Endothelial cell of umbilical vein (primary cell): ENCODE data around the gene STRA8. TPM values are rescaled to one million over a fixed set of nuclear protein-coding genes. Genes with fewer than 3 reads are reported as not detected.
"Not testable (repeated sequence)": the region's sequence is repeated elsewhere in the genome, so short reads cannot be mapped to it uniquely, and the experiment has no call there.

Experiments used
- BruUV-seq: library from RNA; stranded (reverse); fragments of 400-500 nt; replicated peaks from 2 replicates; lab custom pipeline; 2021; lab: Mats Ljungman, UMichigan
- CTCF ChIA-PET: fragments of 300-600, 350-600 bp; sonication (Branson Sonifier 250); formaldehyde crosslinking; loops from one replicate; lab custom pipeline; 2021; ENCODE audit warnings: antibody characterized with exemption, inconsistent platforms; lab: Charles Lee
- POLR2A ChIA-PET: fragments of 300-600, 350-600 bp; sonication (Branson Sonifier 250); formaldehyde crosslinking; loops from one replicate; lab custom pipeline; 2021; ENCODE audit warnings: antibody characterized with exemption, inconsistent platforms; lab: Charles Lee
- DNase-seq: peaks from one replicate; pipeline ENCODE4 v3.0.0-alpha.2; 2011; ENCODE audit warnings: low read depth, low spot score
- FAIRE-seq: peaks from 2 replicates; lab custom pipeline; 2011; peaks lifted over from hg19 to GRCh38; lab: Jason Lieb, UNC
- H2AFZ ChIP-seq: 2 replicates; pipeline ENCODE4 v1.6.0; 2012; ENCODE audit warnings: low read depth, low read length, control low read depth, inconsistent platforms
- H3K27ac ChIP-seq: 2 replicates; pipeline ENCODE4 v1.5.1; 2011; ENCODE audit warnings: low read depth, mild to moderate bottlenecking, control low read depth, low read length, moderate library complexity; ENCODE audit not compliant: insufficient read depth
- H3K27me3 ChIP-seq, 2 experiments: 2 replicates each; pipeline versions ENCODE4 v1.6.0 to v1.6.1; 2011; ENCODE audit warnings: low read length in 2 of 2, mixed read lengths in 1 of 2; ENCODE audit not compliant: control insufficient read depth in 2 of 2, insufficient read depth in 2 of 2
- H3K36me3 ChIP-seq, 2 experiments: 2 replicates in 1 of 2; 3 replicates in 1 of 2; pipeline ENCODE4 v1.5.1; 2011; ENCODE audit warnings: low read length in 2 of 2, mild to moderate bottlenecking in 1 of 2, moderate library complexity in 1 of 2; ENCODE audit not compliant: control insufficient read depth in 2 of 2, insufficient read depth in 2 of 2; ENCODE audit errors: extremely low read depth in 1 of 2
- H3K4me1 ChIP-seq: 3 replicates; pipeline ENCODE4 v1.5.1; 2011; ENCODE audit warnings: mild to moderate bottlenecking, low read length; ENCODE audit not compliant: control insufficient read depth, insufficient read depth; ENCODE audit errors: extremely low read depth
- H3K4me2 ChIP-seq: 2 replicates; pipeline ENCODE4 v1.6.1; 2011; ENCODE audit warnings: low read length, control low read depth, mixed read lengths; ENCODE audit not compliant: insufficient read depth
- H3K4me3 ChIP-seq, 3 experiments: fragments of 200-600 bp in 1 of 3; sonication (generic), shearing (Covaris generic) in 1 of 3; replicated peaks in 1 of 3; 2 replicates each; pipeline ENCODE4 v1.5.1; 2011 to 2016; ENCODE audit warnings: control low read depth in 3 of 3, low read length in 3 of 3, mild to moderate bottlenecking in 2 of 3, inconsistent platforms in 1 of 3, low read depth in 1 of 3, moderate library complexity in 1 of 3; ENCODE audit not compliant: insufficient read depth in 1 of 3
- H3K79me2 ChIP-seq: 2 replicates; pipeline ENCODE4 v1.6.0; 2012; ENCODE audit warnings: low read length, inconsistent platforms; ENCODE audit not compliant: control insufficient read depth, insufficient read depth
- H3K9ac ChIP-seq: replicated peaks from 2 replicates; pipeline ENCODE3; 2011; ENCODE audit warnings: low read length, control low read depth; ENCODE audit not compliant: insufficient read depth; ENCODE audit errors: extremely low read depth
- H3K9me1 ChIP-seq: replicated peaks from 3 replicates; pipeline ENCODE4 v1.6.0; 2011; ENCODE audit warnings: mild to moderate bottlenecking, low read length; ENCODE audit not compliant: control insufficient read depth, insufficient read depth; ENCODE audit errors: extremely low read depth
- H3K9me3 ChIP-seq: replicated peaks from 2 replicates; pipeline ENCODE4 v1.5.1; 2012; ENCODE audit warnings: low read length, inconsistent platforms; ENCODE audit not compliant: control insufficient read depth, insufficient read depth
- H4K20me1 ChIP-seq: replicated peaks from 2 replicates; pipeline ENCODE3; 2011; ENCODE audit warnings: mild to moderate bottlenecking, low read length; ENCODE audit not compliant: control insufficient read depth, insufficient read depth; ENCODE audit errors: extremely low read depth
- EZH2 ChIP-seq: IDR thresholded peaks from 2 replicates; pipeline ENCODE4 v1.6.1; 2012; ENCODE audit warnings: borderline replicate concordance, low read depth, mild to moderate bottlenecking, moderate library complexity, low read length, inconsistent platforms; ENCODE audit not compliant: severe bottlenecking
- FOS ChIP-seq: IDR thresholded peaks from 2 replicates; pipeline ENCODE4 v1.6.1; 2011; ENCODE audit warnings: mild to moderate bottlenecking, low read length, moderate library complexity, borderline replicate concordance; ENCODE audit not compliant: insufficient read depth
- GATA2 ChIP-seq: IDR thresholded peaks from 2 replicates; pipeline ENCODE4 v1.7.0; 2011; ENCODE audit warnings: low read depth, mild to moderate bottlenecking, moderate library complexity, mixed read lengths, low read length; ENCODE audit not compliant: insufficient read length, insufficient read depth
- JUN ChIP-seq: IDR thresholded peaks from 2 replicates; pipeline ENCODE4 v1.6.1; 2011; ENCODE audit warnings: borderline replicate concordance, low read depth; ENCODE audit not compliant: insufficient read length, insufficient read depth
- MYC ChIP-seq: IDR thresholded peaks from one replicate; pipeline ENCODE4 v1.6.1; 2011; ENCODE audit warnings: mild to moderate bottlenecking, low read depth, low read length
- POLR2A ChIP-seq: IDR thresholded peaks from 2 replicates; pipeline ENCODE4 v1.6.1; 2012; ENCODE audit warnings: low read depth, mild to moderate bottlenecking, control low read depth, low read length
- POLR2AphosphoS5 ChIP-seq: IDR thresholded peaks from 2 replicates; pipeline ENCODE4 v1.6.1; 2012; ENCODE audit warnings: low read depth, mild to moderate bottlenecking, control low read depth, low read length, moderate library complexity; ENCODE audit not compliant: insufficient read depth
- dilution Hi-C: fragments of 300-500 bp; cut with MboI; formaldehyde crosslinking; loops from one replicate; pipeline ENCODE4 v1.15.0; 2019; ENCODE audit warnings: low sequenced_read_pairs; ENCODE audit not compliant: extremely low pct_ligation_motif_present
- intact Hi-C: fragments of 100-400 bp; cut with micrococcal nuclease; formaldehyde crosslinking; loops from one replicate; pipeline ENCODE4 v1.10.0; 2022
- polyA plus RNA-seq, 4 experiments: library from polyadenylated mRNA; depleted of rRNA in 3 of 4; stranded (reverse) in 3 of 4; unstranded in 1 of 4; fragments of >200 nt; gene quantifications; 2 replicates each; pipeline versions ENCODE4 v1.2.1 to v1.2.3, GENCODE V29; 2011 to 2012; ENCODE audit warnings: missing spikeins in 1 of 4
- total RNA-seq: library from RNA; stranded (reverse); gene quantifications from 2 replicates; pipeline ENCODE4 v1.2.3, GENCODE V29; 2021
- TF ChIP-seq, protein P1 (sequence below): IDR thresholded peaks from 2 replicates; pipeline ENCODE4 v1.6.1; 2011; ENCODE audit not compliant: insufficient read depth, insufficient read length
- TF ChIP-seq, protein P2 (sequence below), 2 donors: IDR thresholded peaks; 1 replicate in 1 of 2; 2 replicates in 1 of 2; pipeline ENCODE4 v1.5.1; 2011; ENCODE audit warnings: low read length in 2 of 2, mild to moderate bottlenecking in 2 of 2, moderate library complexity in 2 of 2, control low read depth in 1 of 2, inconsistent platforms in 1 of 2, low read depth in 1 of 2; ENCODE audit not compliant: insufficient read depth in 1 of 2; ENCODE audit errors: extremely low read depth in 1 of 2

The STRA8 gene
- total and polyA plus RNA-seq, 2 donors (not counting 3 experiments of a cell fraction or from before 2014, with no cell fraction given): not detected

DNA sequence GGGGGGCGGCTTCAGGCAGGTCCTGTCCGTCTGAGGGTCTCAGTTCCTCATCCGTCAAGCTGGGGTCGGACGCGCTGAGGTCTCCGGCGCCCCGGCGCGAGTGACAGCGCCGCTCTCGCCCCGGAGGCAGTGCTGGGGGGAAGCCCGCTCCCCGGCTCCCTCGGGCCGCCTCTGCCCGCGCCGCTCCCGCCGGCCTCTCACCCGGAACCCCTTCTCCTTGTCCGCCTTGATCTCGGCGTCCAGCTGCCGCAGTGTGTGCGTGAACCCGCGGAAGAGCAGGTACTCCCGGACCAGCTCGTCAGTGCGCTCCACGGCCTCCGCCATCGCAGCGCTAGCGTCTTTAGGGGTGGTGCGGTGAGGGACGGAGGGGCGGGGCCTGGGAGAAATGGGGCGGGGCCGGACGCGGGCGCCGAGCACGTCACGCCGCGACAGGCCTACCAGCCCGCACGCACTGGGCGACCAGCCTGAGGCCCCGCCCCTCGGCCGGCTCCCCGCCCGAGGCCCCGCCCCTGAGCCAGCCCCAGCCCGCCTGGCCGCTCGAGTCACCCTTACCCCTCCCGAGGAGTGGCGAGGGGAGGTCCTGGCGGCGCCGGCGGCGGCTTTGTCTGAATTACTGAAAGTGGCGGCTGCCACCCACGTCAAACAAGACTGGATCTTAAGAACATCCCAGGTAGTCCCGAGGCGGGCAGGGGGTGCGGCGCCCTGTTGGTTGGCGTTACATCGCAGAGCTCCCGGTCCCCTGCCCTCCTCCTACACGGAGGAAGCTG lies 22.3 kb upstream of the STRA8 start, which contains the start of gene WDR91:
TSS of gene WDR91 (minus strand) at position 348 of the 767 bp plus-strand sequence. CDS start at position 324, 24 bp downstream.
- H3K36me3 ChIP-seq: no peaks in the 10 kb centered on the region
- TF ChIP-seq POLR2A (peak; percentile 77), GATA2 (no peak), EZH2 (no peak), MYC (no peak), POLR2AphosphoS5 (peak; percentile 70), FOS (no peak), JUN (no peak)
- TF ChIP-seq, protein P1, sequence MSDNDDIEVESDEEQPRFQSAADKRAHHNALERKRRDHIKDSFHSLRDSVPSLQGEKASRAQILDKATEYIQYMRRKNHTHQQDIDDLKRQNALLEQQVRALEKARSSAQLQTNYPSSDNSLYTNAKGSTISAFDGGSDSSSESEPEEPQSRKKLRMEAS: no peak
- TF ChIP-seq, protein P2, sequence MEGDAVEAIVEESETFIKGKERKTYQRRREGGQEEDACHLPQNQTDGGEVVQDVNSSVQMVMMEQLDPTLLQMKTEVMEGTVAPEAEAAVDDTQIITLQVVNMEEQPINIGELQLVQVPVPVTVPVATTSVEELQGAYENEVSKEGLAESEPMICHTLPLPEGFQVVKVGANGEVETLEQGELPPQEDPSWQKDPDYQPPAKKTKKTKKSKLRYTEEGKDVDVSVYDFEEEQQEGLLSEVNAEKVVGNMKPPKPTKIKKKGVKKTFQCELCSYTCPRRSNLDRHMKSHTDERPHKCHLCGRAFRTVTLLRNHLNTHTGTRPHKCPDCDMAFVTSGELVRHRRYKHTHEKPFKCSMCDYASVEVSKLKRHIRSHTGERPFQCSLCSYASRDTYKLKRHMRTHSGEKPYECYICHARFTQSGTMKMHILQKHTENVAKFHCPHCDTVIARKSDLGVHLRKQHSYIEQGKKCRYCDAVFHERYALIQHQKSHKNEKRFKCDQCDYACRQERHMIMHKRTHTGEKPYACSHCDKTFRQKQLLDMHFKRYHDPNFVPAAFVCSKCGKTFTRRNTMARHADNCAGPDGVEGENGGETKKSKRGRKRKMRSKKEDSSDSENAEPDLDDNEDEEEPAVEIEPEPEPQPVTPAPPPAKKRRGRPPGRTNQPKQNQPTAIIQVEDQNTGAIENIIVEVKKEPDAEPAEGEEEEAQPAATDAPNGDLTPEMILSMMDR (IDR thresholded peaks at IDR 0.05; ENCODE audit: extremely low read depth in 1 of 2, insufficient read depth in 1 of 2, low read depth in 1 of 2, low read length in 2 of 2): no peak
- H3K9me1 ChIP-seq: no peaks in the 10 kb centered on the region
- peak within 1 kb of the TSS; percentile 93 for H3K27ac ChIP-seq
- peak within 1 kb of the TSS; percentile 100 for H3K4me2 ChIP-seq
- FAIRE-seq: peak; percentile 80
- no peaks in the 10 kb centered on the region for H3K9me3 ChIP-seq
- peak within 1 kb of the TSS; percentile 93 for H3K9ac ChIP-seq
- ChIA-PET CTCF (interaction anchor here (1.0 to 2.8 kb wide), 5 partner anchors 10 to 63 kb away, joined by 3 to 8 read pairs (median 4); partner anchors contain the start of gene CYREN), POLR2A (no interaction called here)
- peak; percentile 97 for DNase-seq
- H3K79me2 ChIP-seq: no peaks in the 10 kb centered on the region
- dilution Hi-C loops (no loop called here), intact Hi-C loops (loop anchor here (1.0 to 5.0 kb wide), 5 partner anchors 41 to 346 kb away; partner anchors contain the start of genes AGBL3, CNOT4, CYREN and NUP205)
- BruUV-seq: no TSS peak
- peaks cover 8% of the 10 kb centered on the region for H3K4me1 ChIP-seq
- H3K4me3 ChIP-seq: peak within 1 kb of the TSS; percentile 86 to 94 (median 91)
- H2AFZ ChIP-seq: peak within 1 kb of the TSS; percentile 100
- no peaks in the 10 kb centered on the region for H3K27me3 ChIP-seq
- no peaks in the 10 kb centered on the region for H4K20me1 ChIP-seq

DNA sequence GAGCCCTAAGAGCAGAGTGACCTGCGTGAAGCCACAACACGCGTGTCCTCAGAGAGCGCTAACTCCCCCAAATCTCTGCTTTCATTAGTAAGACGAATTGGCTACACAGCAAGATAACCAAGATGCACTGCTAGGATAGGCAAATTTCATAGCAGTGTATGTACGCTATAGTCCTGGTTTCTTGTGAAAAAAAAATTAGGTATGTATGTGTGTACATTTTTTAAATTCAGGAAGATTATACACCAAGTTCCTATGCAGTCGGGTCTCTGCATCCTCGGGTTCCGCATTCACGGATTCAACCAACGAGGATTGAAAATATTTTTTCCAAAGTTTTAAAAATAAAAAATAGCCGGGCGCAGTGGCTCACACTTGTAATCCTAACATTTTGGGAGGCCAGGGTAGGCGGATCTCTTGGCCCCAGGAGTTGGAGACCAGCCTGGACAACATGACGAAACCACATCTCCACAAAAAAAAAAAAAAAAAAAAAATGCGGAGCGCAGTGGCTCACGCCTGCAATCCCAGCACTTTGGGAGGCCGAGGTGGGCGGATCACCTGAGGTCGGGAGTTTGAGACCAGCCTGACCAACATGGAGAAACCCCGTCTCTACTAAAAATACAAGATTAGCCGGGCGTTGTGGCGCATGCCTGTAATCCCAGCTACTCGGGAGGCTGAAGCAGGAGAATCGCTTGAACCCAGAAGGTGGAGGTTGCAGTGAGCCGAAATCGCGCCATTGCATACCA lies 21.5 kb upstream of the STRA8 start:
- CTCF ChIA-PET: interaction anchor here (1.7 to 2.8 kb wide), 2 partner anchors 23 to 62 kb away, joined by 4 to 7 read pairs; no protein-coding TSS in a partner anchor

More for the DNA sequence above, 21.5 kb upstream of the STRA8 start:
- Histone ChIP-seq H3K9ac (peak overlapping the region; percentile 93), H3K4me3 (peak overlapping the region; percentile 86 to 94 (median 91)), H2AFZ (peak overlapping the region; percentile 100), H3K4me2 (peak overlapping the region; percentile 100), H3K27ac (peak overlapping the region; percentile 93)
- H3K36me3 ChIP-seq, DNase-seq, POLR2A ChIA-PET, H3K4me1 ChIP-seq, H3K79me2 ChIP-seq, H3K9me3 ChIP-seq, H3K27me3 ChIP-seq, FAIRE-seq, H3K9me1 ChIP-seq, H4K20me1 ChIP-seq, dilution Hi-C loops: not testable (repeated sequence)
- intact Hi-C loops: loop anchor here (1.0 to 5.0 kb wide), 5 partner anchors 42 to 345 kb away; partner anchors contain the start of genes AGBL3, CNOT4, CYREN and NUP205
- TSS peak; percentile 67 for BruUV-seq
